ENCODE results near the gene HOXA9. TPM values are rescaled to one million over a fixed set of nuclear protein-coding genes. Genes with fewer than 3 reads are reported as not detected.

The HOXA9 gene
- total RNA-seq, 3 donors from 2014 or later, result 7.5 to 18.4 (median 9.0) TPM

- Histone ChIP-seq H3K4me3 (peak overlapping the region; percentile 68 to 80 (median 75)), H3K27ac (peak overlapping the region; percentile 95 to 96), H3K36me3 (no peaks in the 10 kb centered on the region), H3K27me3 (peaks cover 7 to 56% of the 10 kb centered on the region in 2 donors), H3K4me1 (peaks cover 5 to 9% of the 10 kb centered on the region in 2 donors), H3K9me3 (no peaks in the 10 kb centered on the region)
- DNase-seq (ENCODE audit: low spot score in 2 of 2), result peak; percentile 23 to 51
- TF ChIP-seq POLR2AphosphoS5 (IDR thresholded peaks at IDR 0.05) (no peak), POLR2A (IDR thresholded peaks at IDR 0.05) (no peak), CTCF (IDR thresholded peaks at IDR 0.05) (no peak)
- intact Hi-C loops (cut with DNase I; ENCODE audit: low total_unique reads), result loop anchor here (10.0 kb wide), 1 partner anchor 947 kb away; the partner anchor contains the start of genes CBX3 and HNRNPA2B1
Measured at GRCh38 chr7:27151341-27151930, 13.9 kb downstream of the HOXA9 start.

DNA sequence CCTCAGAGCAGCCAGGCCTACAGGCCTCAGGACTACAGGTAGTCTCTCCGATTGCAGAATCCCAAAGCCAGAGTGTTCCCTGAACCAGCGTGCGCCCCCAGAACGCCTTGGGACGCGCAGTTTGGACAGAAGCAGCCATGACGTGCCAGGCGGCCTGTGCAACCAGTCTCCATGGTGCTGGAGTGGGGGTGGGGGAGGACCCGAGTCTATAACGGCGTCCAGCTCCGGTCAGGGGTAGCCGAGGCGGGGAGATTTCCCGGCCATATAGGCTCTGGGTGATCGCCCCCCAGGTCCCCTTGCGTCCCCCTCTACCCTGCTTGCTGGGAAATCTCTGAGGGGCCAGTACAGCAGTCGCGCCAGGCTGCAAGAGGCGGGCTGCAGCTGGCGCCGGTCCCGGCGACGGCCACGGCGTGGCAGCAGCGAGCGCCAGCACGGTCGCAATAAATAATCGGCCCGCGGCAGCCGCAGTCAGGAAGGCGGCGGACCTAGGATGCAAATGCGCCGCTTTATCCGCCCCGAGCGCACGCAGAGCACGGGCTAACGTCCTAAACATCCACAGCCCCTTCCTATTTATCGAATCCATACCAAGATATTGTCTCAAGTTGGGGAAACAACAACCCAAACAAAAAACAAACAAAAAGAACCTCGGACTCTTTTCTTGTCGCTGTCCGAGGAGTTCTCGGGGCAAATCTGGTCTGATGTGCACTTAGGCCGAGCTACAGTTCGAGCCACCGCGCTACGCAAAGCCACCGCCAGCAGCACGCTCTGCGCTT, 14.6 kb downstream of the HOXA9 start:
- Histone ChIP-seq H3K36me3 (no peaks in the 10 kb centered on the region), H3K4me1 (peaks cover 5 to 9% of the 10 kb centered on the region in 2 donors), H3K4me3 (peak overlapping the region; percentile 68 to 80 (median 75)), H3K27me3 (peaks cover 4 to 51% of the 10 kb centered on the region in 2 donors), H3K27ac (peak overlapping the region; percentile 95 to 96), H3K9me3 (no peaks in the 10 kb centered on the region)
- TF ChIP-seq POLR2A (IDR thresholded peaks at IDR 0.05) (peak; percentile 73), CTCF (IDR thresholded peaks at IDR 0.05) (peak; percentile 61 to 90 (median 64)), POLR2AphosphoS5 (IDR thresholded peaks at IDR 0.05) (peak; percentile 57 to 84 (median 83))
- intact Hi-C loops (cut with DNase I; ENCODE audit: low total_unique reads), result loop anchor here (10.0 kb wide), 1 partner anchor 946 kb away; the partner anchor contains the start of genes CBX3 and HNRNPA2B1
- peak; percentile 72 to 73 for DNase-seq (ENCODE audit: low spot score in 2 of 2)

- H3K4me3 ChIP-seq, result peak overlapping the region; percentile 68 to 80 (median 75)
- DNase-seq (ENCODE audit: low spot score in 2 of 2), result peak; percentile 26 to 50
- peak overlapping the region; percentile 95 to 96 for H3K27ac ChIP-seq
- H3K9me3 ChIP-seq, result no peaks in the 10 kb centered on the region
- intact Hi-C loops (cut with DNase I; ENCODE audit: low total_unique reads), result loop anchor here (5.0 to 10.0 kb wide), 3 partner anchors 527 to 945 kb away; partner anchors contain the start of genes CBX3 and HNRNPA2B1
- peaks cover 0 to 9% of the 10 kb centered on the region in 2 donors for H3K4me1 ChIP-seq
- TF ChIP-seq CTCF (IDR thresholded peaks at IDR 0.05), result no peak
- no peak for TF ChIP-seq POLR2A (IDR thresholded peaks at IDR 0.05)
- no peak for TF ChIP-seq POLR2AphosphoS5 (IDR thresholded peaks at IDR 0.05)
- H3K36me3 ChIP-seq, result no peaks in the 10 kb centered on the region
- H3K27me3 ChIP-seq, result peaks cover 4 to 47% of the 10 kb centered on the region in 2 donors
Measured at GRCh38 chr7:27149842-27150567, 15.3 kb downstream of the HOXA9 start.

DNA sequence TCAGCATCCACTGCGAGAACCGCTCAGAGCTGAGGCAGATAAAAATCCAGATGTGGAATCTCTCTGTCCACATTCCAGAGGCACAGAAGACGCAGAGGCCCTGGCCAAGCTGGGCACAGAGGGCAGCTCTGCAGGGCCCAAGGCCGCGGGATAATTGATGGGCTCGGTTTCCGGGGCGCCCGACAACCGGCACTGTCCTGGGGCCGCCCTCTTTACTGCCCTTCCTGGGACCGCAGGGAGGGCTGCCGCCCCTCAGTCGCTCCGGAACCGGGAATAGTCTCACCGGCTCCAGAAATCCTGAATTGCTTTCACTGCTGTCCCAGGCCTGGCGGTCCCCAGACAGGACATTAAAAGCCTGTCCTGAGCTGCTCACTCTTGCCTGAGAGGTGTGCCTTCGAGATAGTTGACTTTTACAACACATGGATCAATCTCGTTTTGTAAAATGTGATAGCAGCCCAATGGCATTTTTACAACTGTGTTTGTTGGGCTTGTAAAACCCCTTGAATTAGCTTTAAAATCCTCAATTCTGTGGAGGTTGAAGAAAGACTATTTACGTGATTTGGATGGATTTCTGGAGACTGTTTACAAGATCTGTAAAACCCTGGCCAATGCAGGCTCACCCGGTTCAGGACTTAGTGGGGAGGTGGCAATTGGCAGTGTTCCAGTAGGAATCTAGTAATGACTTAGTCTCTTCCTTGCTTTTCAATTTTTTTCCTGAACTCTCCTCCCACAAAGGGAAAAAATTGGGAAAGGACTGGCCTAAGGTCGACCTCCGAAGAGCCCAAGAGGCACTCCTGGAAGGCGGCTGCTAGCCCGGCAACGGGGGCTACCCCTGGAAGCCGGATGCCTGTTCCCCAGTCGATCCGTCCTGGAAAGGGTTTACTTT, 16.3 kb downstream of the HOXA9 start:
- TF ChIP-seq POLR2AphosphoS5 (IDR thresholded peaks at IDR 0.05), result peak in 1 of 3 donors; percentile 20
- TF ChIP-seq POLR2A (IDR thresholded peaks at IDR 0.05), result no peak
- DNase-seq (ENCODE audit: low spot score in 2 of 2), result peak; percentile 17 to 42
- H3K4me3 ChIP-seq, result peak overlapping the region; percentile 51 to 80 (median 75)
- H3K27me3 ChIP-seq, result peaks cover 4 to 41% of the 10 kb centered on the region in 2 donors
- H3K36me3 ChIP-seq, result no peaks in the 10 kb centered on the region
- peaks cover 0 to 5% of the 10 kb centered on the region in 2 donors for H3K4me1 ChIP-seq
- H3K27ac ChIP-seq, result peak overlapping the region; percentile 95 to 96
- no peaks in the 10 kb centered on the region for H3K9me3 ChIP-seq
- intact Hi-C loops (cut with DNase I; ENCODE audit: low total_unique reads), result loop anchor here (5.0 kb wide), 2 partner anchors 528 to 777 kb away; no protein-coding TSS in a partner anchor
